Mucosa of rectum (tissue), 2 donors: ENCODE results near the gene LARP7.
A peak's percentile ranks its signal among the peaks of the same experiment; 100 is the strongest.
"Not testable (repeated sequence)": the region's sequence is repeated elsewhere in the genome, so short reads cannot be mapped to it uniquely, and the experiment has no call there.

ENCODE experiments used
- H3K27ac ChIP-seq, 2 donors: one replicate each; pipeline ENCODE4 v1.7.0; 2013; ENCODE audit warnings: inconsistent platforms in 2 of 2, low read depth in 2 of 2, low read length in 2 of 2
- H3K27me3 ChIP-seq, 2 donors: one replicate each; pipeline ENCODE4 v1.7.0; 2013; ENCODE audit warnings: low read length in 2 of 2; ENCODE audit not compliant: control insufficient read depth in 2 of 2, insufficient read depth in 2 of 2
- H3K36me3 ChIP-seq, 2 donors: one replicate each; pipeline ENCODE4 v1.7.0; 2013; ENCODE audit warnings: low read length in 2 of 2; ENCODE audit not compliant: control insufficient read depth in 2 of 2, insufficient read depth in 2 of 2
- H3K4me1 ChIP-seq, 2 donors: one replicate each; pipeline ENCODE4 v1.7.0; 2013; ENCODE audit warnings: low read length in 2 of 2, mild to moderate bottlenecking in 1 of 2; ENCODE audit not compliant: control insufficient read depth in 2 of 2, insufficient read depth in 2 of 2
- H3K4me3 ChIP-seq, 2 donors: one replicate each; pipeline ENCODE4 v1.7.0; 2013; ENCODE audit warnings: low read length in 2 of 2
- H3K9ac ChIP-seq, 2 donors: one replicate each; pipeline ENCODE4 v1.7.0; 2013; ENCODE audit warnings: low read length in 2 of 2, low read depth in 1 of 2, mild to moderate bottlenecking in 1 of 2
- H3K9me3 ChIP-seq, 2 donors: one replicate each; pipeline ENCODE4 v1.7.0; 2013; ENCODE audit warnings: low read length in 2 of 2; ENCODE audit not compliant: control insufficient read depth in 2 of 2
- donor health status: healthy.
- donor health status: Normal muscosa, but diverticular disease.

The LARP7 gene

GRCh38 chr4:112633477-112634235 lies 3.3 kb upstream of the LARP7 start:
- H3K27ac ChIP-seq: no peak overlapping the region
- no peak overlapping the region for H3K4me3 ChIP-seq
- no peak overlapping the region for H3K9ac ChIP-seq
- no peaks in the 10 kb centered on the region for H3K9me3 ChIP-seq
- no peaks in the 10 kb centered on the region for H3K36me3 ChIP-seq
- peaks cover 9 to 16% of the 10 kb centered on the region in 2 donors for H3K4me1 ChIP-seq
- no peaks in the 10 kb centered on the region for H3K27me3 ChIP-seq

- peak overlapping the region; percentile 97 to 98 for H3K27ac ChIP-seq
- peak overlapping the region; percentile 86 to 90 for H3K9ac ChIP-seq
- no peaks in the 10 kb centered on the region for H3K9me3 ChIP-seq
- no peaks in the 10 kb centered on the region for H3K27me3 ChIP-seq
- H3K36me3 ChIP-seq: no peaks in the 10 kb centered on the region
- peak overlapping the region; percentile 100 for H3K4me3 ChIP-seq
- H3K4me1 ChIP-seq: peaks cover 9 to 16% of the 10 kb centered on the region in 2 donors
These were observed 566 bp downstream of the LARP7 start for GRCh38 chr4:112637552-112637866.

GRCh38 chr4:112642526-112642925 lies 5.6 kb downstream of the LARP7 start:
- Histone ChIP-seq H3K9me3 (no peaks in the 10 kb centered on the region), H3K27me3 (no peaks in the 10 kb centered on the region), H3K4me1 (peaks cover 4 to 9% of the 10 kb centered on the region in 2 donors), H3K36me3 (peaks cover 9 to 30% of the 10 kb centered on the region in 2 donors), H3K4me3 (no peak overlapping the region), H3K9ac (no peak overlapping the region), H3K27ac (no peak overlapping the region)

GRCh38 chr4:112644595-112645535 lies 7.9 kb downstream of the LARP7 start:
- not testable (repeated sequence) for H3K4me3 ChIP-seq, H3K9ac ChIP-seq, H3K4me1 ChIP-seq, H3K27me3 ChIP-seq, H3K9me3 ChIP-seq, H3K27ac ChIP-seq
- H3K36me3 ChIP-seq: peaks cover 24 to 46% of the 10 kb centered on the region in 2 donors

GRCh38 chr4:112645541-112646329 lies 8.8 kb downstream of the LARP7 start:
- Histone ChIP-seq H3K27ac (no peak overlapping the region), H3K4me3 (no peak overlapping the region), H3K4me1 (no peaks in the 10 kb centered on the region), H3K27me3 (no peaks in the 10 kb centered on the region), H3K9me3 (no peaks in the 10 kb centered on the region), H3K9ac (no peak overlapping the region), H3K36me3 (peaks cover 31 to 54% of the 10 kb centered on the region in 2 donors)

GRCh38 chr4:112646632-112647537 lies 9.9 kb downstream of the LARP7 start:
- no peaks in the 10 kb centered on the region for H3K27me3 ChIP-seq
- no peaks in the 10 kb centered on the region for H3K9me3 ChIP-seq
- no peak overlapping the region for H3K27ac ChIP-seq
- H3K36me3 ChIP-seq: peaks cover 40 to 64% of the 10 kb centered on the region in 2 donors
- H3K4me1 ChIP-seq: no peaks in the 10 kb centered on the region
- no peak overlapping the region for H3K4me3 ChIP-seq
- H3K9ac ChIP-seq: no peak overlapping the region

- Histone ChIP-seq H3K27me3 (no peaks in the 10 kb centered on the region), H3K27ac (no peak overlapping the region), H3K4me3 (no peak overlapping the region), H3K9me3 (no peaks in the 10 kb centered on the region), H3K36me3 (peaks cover 44 to 68% of the 10 kb centered on the region in 2 donors), H3K4me1 (no peaks in the 10 kb centered on the region), H3K9ac (no peak overlapping the region)
These were observed 10.8 kb downstream of the LARP7 start for GRCh38 chr4:112647785-112648184.

- Histone ChIP-seq H3K9ac (no peak overlapping the region), H3K27me3 (no peaks in the 10 kb centered on the region), H3K27ac (no peak overlapping the region), H3K4me1 (no peaks in the 10 kb centered on the region), H3K4me3 (no peak overlapping the region), H3K36me3 (peaks cover 47 to 69% of the 10 kb centered on the region in 2 donors), H3K9me3 (no peaks in the 10 kb centered on the region)
These were observed 11.5 kb downstream of the LARP7 start for GRCh38 chr4:112648263-112649054.

GRCh38 chr4:112649055-112649408 lies 12.1 kb downstream of the LARP7 start:
- Histone ChIP-seq H3K27me3 (no peaks in the 10 kb centered on the region), H3K9me3 (no peaks in the 10 kb centered on the region), H3K36me3 (peaks cover 52 to 74% of the 10 kb centered on the region in 2 donors), H3K4me3 (no peak overlapping the region), H3K4me1 (no peaks in the 10 kb centered on the region), H3K9ac (no peak overlapping the region), H3K27ac (no peak overlapping the region)
